Measurements from ENCODE around the gene CISH.

- TF ChIP-seq CTCF (conservative IDR thresholded peaks at IDR 0.05), result no peak
- no peak for TF ChIP-seq ZFX (IDR thresholded peaks at IDR 0.05)
Observed at GRCh38 chr3:50604628-50605588, 6.7 kb downstream of the CISH start.
